Stimulated activated memory B cell treated with anti-CD40 and anti-IgM and Interleukin-4, amounts not matched to agents 10 μg/mL and 1 μg/mL and 100 μg/mL, for 72 hours (primary cell): ENCODE results near the gene TMEM39B.
"Not testable (repeated sequence)": the region's sequence is repeated elsewhere in the genome, so short reads cannot be mapped to it uniquely, and the experiment has no call there.

Experiments
- ATAC-seq: fragments of 150-1000 bp; cut with Tn5 transposase; 2 replicates; pipeline ENCODE4 v1.10.0; 2021
- H3K27ac Mint-ChIP-seq: one replicate; pipeline ENCODE4 v1.8.0; 2022; ENCODE audit warnings: mild to moderate bottlenecking, mixed read lengths
- H3K27me3 Mint-ChIP-seq: one replicate; pipeline ENCODE4 v1.8.0; 2022; ENCODE audit warnings: mixed read lengths
- H3K36me3 Mint-ChIP-seq: one replicate; pipeline ENCODE4 v1.8.0; 2022; ENCODE audit warnings: mixed read lengths
- H3K4me1 Mint-ChIP-seq: one replicate; pipeline ENCODE4 v1.8.0; 2022; ENCODE audit warnings: mixed read lengths
- H3K4me3 Mint-ChIP-seq: one replicate; pipeline ENCODE4 v1.8.0; 2022; ENCODE audit warnings: mild to moderate bottlenecking, moderate library complexity, mixed read lengths
- H3K9me3 Mint-ChIP-seq: one replicate; pipeline ENCODE4 v1.8.0; 2022; ENCODE audit warnings: mixed read lengths

The TMEM39B gene

DNA sequence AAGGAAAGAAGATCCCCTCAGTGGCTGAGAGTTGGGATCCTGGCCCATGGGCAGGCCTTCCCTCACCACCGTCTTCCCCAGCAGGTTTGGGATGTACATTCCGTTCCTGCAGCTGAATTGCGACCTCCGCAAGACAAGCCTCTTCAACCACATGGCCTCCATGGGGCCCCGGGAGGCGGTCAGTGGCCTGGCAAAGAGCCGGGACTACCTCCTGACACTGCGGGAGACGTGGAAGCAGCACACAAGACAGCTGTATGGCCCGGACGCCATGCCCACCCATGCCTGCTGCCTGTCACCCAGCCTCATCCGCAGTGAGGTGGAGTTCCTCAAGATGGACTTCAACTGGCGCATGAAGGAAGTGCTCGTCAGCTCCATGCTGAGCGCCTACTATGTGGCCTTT lies 18.9 kb downstream of the TMEM39B start:
- H3K4me1 Mint-ChIP-seq = no peaks in the 10 kb centered on the region
- ATAC-seq = no peak
- no peaks in the 10 kb centered on the region for H3K27me3 Mint-ChIP-seq
- no peak overlapping the region for H3K27ac Mint-ChIP-seq
- no peaks in the 10 kb centered on the region for H3K9me3 Mint-ChIP-seq
- H3K4me3 Mint-ChIP-seq = no peak overlapping the region
- peaks cover 35% of the 10 kb centered on the region for H3K36me3 Mint-ChIP-seq

DNA sequence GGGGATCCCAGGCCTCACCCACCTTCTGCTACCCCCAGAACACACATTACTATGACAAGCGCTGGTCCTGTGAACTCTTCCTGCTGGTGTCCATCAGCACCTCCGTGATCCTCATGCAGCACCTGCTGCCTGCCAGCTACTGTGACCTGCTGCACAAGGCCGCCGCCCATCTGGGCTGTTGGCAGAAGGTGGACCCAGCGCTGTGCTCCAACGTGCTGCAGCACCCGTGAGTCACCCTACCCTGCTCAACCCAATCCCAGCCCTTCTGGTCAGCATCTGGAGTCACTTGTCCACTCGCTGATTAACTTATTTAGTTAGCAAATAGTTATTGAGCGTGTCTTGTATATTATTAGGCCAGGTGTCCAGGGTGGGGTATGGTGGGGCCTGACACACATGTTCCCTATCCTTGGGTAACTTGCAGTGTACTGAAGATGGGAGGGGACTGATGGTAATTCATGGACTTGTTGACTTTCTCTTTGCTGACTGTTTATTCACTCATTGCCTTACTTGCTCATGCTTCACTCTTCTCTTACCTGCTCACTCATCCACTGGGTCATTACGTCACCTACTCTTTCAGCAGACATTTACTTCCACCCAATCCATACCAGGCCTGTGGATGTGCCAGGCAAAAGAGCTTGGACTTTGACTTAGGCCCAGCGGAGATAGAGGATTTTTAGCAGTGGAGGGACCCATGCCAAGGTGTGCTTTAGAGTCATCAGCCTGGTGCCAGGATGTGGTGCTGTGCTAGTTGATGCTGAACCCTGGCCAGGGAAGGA lies 22.2 kb downstream of the TMEM39B start:
- Mint-ChIP-seq H3K27ac (no peak overlapping the region), H3K27me3 (no peaks in the 10 kb centered on the region), H3K4me3 (no peak overlapping the region), H3K9me3 (no peaks in the 10 kb centered on the region), H3K36me3 (peaks cover 53% of the 10 kb centered on the region), H3K4me1 (no peaks in the 10 kb centered on the region)
- ATAC-seq = no peak

DNA sequence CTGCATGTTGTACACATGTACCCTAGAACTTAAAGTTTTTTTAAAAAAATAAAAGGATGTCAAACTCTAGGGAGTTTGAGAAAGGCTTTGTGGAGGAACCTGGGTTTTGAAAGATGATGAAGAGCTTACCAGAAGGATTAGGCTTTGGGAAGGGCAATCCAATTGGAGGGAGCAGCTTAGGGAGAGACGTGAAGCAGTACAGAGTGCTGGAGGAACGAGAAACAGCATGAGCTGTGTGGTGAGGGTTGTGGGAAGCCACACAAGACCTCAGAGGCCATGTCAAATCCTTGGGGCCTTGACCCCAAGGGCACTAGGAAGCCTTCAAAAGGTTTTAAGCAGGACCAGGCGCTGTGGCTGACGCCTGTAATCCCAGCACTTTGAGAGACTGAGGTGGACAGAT lies 26.7 kb downstream of the TMEM39B start:
- H3K4me3 Mint-ChIP-seq = no peak overlapping the region
- H3K27ac Mint-ChIP-seq = no peak overlapping the region
- ATAC-seq = no peak
- peaks cover 61% of the 10 kb centered on the region for H3K36me3 Mint-ChIP-seq
- H3K9me3 Mint-ChIP-seq = no peaks in the 10 kb centered on the region
- no peaks in the 10 kb centered on the region for H3K27me3 Mint-ChIP-seq
- H3K4me1 Mint-ChIP-seq = no peaks in the 10 kb centered on the region

DNA sequence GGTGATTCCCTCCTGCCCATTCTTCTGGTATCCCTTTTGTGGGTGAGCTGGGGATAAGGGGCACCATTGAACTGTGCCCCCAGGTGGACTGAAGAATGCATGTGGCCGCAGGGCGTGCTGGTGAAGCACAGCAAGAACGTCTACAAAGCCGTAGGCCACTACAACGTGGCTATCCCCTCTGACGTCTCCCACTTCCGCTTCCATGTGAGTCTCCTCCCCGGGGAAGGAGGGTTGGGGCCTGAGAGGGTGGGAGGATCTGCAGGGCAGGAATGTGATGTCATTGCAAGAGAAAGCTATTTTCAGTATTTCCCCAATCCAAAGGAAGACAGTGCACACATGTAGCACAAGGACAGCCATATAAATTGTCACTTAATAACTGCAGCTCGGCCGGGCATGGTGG lies 27.6 kb downstream of the TMEM39B start:
- no peaks in the 10 kb centered on the region for H3K9me3 Mint-ChIP-seq
- no peak for ATAC-seq
- peaks cover 52% of the 10 kb centered on the region for H3K36me3 Mint-ChIP-seq
- no peak overlapping the region for H3K4me3 Mint-ChIP-seq
- no peak overlapping the region for H3K27ac Mint-ChIP-seq
- no peaks in the 10 kb centered on the region for H3K4me1 Mint-ChIP-seq
- H3K27me3 Mint-ChIP-seq = no peaks in the 10 kb centered on the region

DNA sequence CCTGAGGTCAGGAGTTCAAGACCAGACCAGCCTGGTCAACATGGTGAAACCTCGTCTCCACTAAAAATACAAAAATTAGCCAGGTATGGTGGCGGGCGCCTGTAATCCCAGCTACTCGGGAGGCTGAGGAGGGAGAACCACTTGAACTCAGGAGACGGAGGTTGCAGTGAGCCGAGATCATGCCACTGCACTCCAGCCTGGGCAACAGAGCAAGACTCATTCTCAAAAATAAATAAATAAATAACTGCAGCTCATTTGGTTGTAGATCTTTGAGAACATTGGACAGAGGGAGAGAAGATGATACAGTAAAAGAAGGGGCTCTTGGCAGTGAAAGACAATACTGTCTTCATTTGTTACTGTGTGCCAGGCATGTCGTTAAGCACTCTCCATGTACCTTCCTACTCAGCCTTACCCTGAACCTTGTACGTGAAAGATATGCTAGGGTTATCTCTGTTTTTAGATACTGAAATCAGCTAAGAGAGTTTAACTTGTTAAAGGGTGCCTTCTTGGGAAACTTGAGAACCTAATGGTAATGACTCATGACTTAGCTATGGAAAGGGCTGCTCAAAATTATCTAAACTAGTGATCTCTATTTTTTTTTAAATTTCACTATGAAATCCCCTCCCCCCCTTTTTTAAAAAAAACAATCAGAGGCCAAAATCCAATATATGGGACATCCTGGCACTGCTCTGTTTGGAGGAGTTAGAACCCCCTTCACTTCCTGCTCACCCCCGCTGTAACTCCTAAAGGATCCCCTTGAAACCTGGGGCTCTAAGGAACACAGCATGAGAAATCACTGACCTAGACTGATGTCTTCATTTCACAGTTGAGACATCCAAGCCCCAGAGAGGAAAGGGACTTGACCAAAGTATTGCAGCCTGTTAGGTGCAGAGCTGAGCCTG lies 28.3 kb downstream of the TMEM39B start:
- no peaks in the 10 kb centered on the region for H3K27me3 Mint-ChIP-seq
- peaks cover 45% of the 10 kb centered on the region for H3K36me3 Mint-ChIP-seq
- H3K4me3 Mint-ChIP-seq = no peak overlapping the region
- no peak for ATAC-seq
- no peaks in the 10 kb centered on the region for H3K4me1 Mint-ChIP-seq
- H3K27ac Mint-ChIP-seq = no peak overlapping the region
- no peaks in the 10 kb centered on the region for H3K9me3 Mint-ChIP-seq

DNA sequence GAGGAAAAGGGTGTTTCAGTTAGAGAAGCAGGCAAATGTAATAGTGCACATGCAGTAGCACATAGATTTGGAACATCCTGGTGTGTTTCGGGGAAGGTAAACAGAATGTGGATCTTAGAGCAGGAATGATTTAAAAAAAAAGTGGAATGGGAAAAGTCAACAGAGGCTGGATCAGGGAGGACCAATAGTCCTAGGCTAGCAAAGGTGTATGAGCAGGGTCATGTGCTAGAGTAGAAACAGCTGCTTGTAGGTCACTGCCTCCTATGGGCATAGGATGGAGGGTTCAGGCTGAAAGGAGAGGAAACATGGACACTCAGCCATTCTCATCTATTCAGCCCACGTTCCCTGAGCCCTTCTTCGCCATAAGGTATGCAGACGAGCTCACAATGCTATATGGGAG lies 31.4 kb downstream of the TMEM39B start:
- Mint-ChIP-seq H3K36me3 (peaks cover 28% of the 10 kb centered on the region), H3K4me3 (no peak overlapping the region), H3K27me3 (no peaks in the 10 kb centered on the region), H3K4me1 (peaks cover 8% of the 10 kb centered on the region), H3K9me3 (no peaks in the 10 kb centered on the region), H3K27ac (no peak overlapping the region)
- ATAC-seq = no peak

DNA sequence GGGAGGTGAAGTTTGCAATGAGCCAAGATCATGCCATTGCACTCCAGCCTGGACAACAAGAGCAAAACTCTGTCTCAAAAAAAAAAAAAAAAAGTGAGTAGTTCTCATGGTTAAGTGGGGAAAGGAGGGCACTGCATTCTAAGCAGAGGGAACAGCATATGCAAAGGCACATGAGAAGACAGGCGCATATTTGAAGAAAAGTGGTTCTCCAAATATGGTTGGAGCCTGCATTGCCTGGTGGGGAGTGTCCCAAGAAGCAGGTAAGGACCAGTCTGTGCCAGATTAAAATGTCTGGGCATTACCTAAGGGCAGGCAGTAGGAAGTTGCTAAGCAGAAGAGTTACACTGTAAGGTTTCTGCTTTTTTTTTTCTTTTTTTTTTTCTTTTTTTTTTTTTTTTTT lies 32.6 kb downstream of the TMEM39B start:
- Mint-ChIP-seq H3K4me1 (peaks cover 19% of the 10 kb centered on the region), H3K27me3 (no peaks in the 10 kb centered on the region), H3K9me3 (no peaks in the 10 kb centered on the region), H3K36me3 (peaks cover 23% of the 10 kb centered on the region), H3K27ac (peak overlapping the region; percentile 19), H3K4me3 (no peak overlapping the region)
- ATAC-seq = no peak

DNA sequence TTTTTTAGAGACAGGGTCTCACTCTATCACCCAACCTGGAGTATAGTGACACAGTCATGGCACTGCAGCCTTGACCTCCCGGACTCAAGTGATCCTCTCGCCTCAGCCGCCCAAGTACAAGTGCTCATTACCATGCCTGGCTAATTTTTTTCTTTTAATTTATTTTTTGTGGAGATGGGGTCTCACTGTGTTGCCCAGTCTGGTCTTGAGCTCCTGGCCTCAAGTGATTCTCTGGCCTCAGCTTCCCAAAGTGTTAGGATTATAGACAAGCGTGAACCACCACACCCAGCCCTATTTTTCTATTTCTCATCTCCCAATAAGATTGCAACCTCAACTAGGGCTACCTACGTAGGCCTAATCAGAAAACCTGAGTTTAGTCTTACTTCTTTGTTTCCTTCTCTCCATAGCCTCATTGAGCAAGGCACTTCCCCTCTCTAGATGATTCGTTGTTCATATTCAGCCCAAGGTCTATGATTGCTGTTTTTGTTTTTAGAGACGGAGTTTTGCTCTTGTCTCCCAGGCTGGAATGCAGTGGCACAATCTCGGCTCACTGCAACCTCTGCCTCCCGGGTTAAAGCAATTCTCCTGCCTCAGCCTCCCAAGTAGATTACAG lies 34.0 kb downstream of the TMEM39B start:
- ATAC-seq = no peak
- H3K9me3 Mint-ChIP-seq = no peaks in the 10 kb centered on the region
- H3K27ac Mint-ChIP-seq = peak overlapping the region; percentile 90
- no peaks in the 10 kb centered on the region for H3K27me3 Mint-ChIP-seq
- H3K36me3 Mint-ChIP-seq = peaks cover 12% of the 10 kb centered on the region
- H3K4me1 Mint-ChIP-seq = peaks cover 33% of the 10 kb centered on the region
- peak overlapping the region; percentile 8 for H3K4me3 Mint-ChIP-seq

DNA sequence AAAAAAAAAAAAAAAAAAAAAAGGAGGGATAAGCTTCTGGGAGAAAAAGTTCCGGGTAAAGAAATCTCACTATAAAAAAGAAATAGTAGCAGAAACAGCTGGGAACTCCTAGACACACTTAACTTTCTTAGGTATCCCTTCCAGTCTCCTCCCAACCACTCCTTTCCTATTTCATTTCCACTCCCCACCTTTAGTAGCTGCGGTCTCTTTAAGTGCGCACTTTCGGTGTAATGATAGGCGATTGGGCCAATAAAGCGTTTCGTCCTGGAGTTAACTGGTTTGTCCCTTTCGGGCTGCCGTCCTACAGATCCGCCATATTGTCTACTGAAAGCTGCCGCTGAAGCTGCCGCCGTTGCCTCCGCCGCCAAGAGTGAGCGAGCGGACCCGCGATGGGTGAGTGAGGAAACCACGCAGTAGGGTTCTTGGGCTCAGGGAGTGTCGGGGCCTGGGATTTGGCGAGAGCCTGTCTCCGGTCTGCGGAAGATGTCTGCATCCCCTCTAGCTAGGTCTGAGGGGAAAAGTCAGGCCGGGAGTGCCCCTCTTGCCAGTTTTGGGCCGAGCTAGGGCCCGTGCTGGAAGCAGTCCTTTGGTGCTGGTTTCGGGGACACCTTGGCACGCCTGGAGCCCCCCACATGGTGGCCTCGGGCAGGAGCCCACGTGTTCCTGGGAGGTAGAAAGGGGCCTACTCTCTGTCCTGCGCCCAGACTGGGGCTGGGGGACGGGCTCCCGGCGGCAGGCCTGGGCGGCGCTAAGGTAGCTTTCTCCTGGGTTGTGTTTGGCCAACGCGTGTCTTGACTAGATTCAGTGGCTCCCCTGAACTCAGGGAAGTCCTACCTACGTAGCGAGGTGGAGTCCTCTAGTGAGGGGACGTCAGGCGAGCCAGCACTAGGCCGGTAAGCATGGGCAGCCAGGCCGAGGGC lies 35.3 kb downstream of the TMEM39B start, which contains the start of gene KPNA6:
KPNA6 (plus strand) TSS at position 315 of the 920 bp plus-strand sequence; CDS start at position 390, 75 bp downstream.
- H3K27me3 Mint-ChIP-seq = no peaks in the 10 kb centered on the region
- H3K9me3 Mint-ChIP-seq = no peaks in the 10 kb centered on the region
- peak; percentile 90 for ATAC-seq
- H3K4me1 Mint-ChIP-seq = peaks cover 37% of the 10 kb centered on the region
- peak within 1 kb of the TSS; percentile 90 for H3K27ac Mint-ChIP-seq
- H3K4me3 Mint-ChIP-seq = peak within 1 kb of the TSS; percentile 90
- no peaks in the 10 kb centered on the region for H3K36me3 Mint-ChIP-seq

DNA sequence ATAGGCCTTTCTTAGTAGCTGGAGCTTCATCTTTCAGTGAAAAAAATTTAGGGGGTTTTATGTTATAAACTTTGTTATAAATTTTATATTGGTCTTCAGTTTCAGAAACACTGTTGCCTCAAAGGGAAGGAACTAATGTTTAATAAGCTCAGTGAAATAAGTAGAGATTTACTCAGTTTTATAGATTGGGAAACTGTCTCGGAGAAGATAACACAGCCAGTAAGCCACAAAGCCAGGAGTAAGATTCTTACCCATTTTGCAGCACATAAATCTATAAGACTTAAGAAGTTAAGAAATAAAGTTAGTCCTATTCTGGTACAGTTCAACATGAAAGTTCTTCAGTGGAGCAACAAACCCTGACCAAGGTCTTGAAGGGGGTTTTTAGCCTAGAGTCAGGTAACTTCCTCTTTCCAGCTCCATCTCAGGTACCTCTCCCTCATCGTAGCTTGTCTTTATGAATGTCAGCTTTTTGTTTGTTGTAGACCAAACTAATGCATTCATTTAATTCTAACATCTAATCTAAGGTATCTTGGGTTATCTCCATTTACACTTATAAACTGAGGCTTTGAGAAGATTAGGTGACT lies 38.4 kb downstream of the TMEM39B start:
- Mint-ChIP-seq H3K27me3 (no peaks in the 10 kb centered on the region), H3K4me1 (peaks cover 37% of the 10 kb centered on the region), H3K9me3 (no peaks in the 10 kb centered on the region), H3K4me3 (no peak overlapping the region), H3K36me3 (no peaks in the 10 kb centered on the region), H3K27ac (peak overlapping the region; percentile 90)
- ATAC-seq = peak; percentile 65

DNA sequence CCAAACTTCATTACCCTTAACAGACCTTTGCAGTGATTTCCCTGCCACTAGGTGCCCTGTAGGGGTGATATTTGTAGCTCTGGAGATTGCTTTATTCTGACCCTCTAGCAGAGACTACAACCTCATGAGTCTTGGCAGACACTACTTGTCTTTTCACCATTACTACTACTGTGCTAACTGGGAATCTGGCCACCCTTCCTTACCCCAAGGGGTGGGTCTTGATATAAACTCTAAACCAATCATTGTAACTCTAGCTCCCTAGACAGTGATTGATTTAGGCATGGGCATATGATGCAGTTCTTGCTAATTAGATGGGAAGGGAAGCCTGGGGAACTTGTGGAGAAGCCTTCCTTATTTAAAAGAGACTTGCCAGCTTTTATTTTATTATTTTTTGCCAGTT lies 39.0 kb downstream of the TMEM39B start:
- no peaks in the 10 kb centered on the region for H3K36me3 Mint-ChIP-seq
- peaks cover 35% of the 10 kb centered on the region for H3K4me1 Mint-ChIP-seq
- H3K4me3 Mint-ChIP-seq = no peak overlapping the region
- no peaks in the 10 kb centered on the region for H3K27me3 Mint-ChIP-seq
- H3K27ac Mint-ChIP-seq = peak overlapping the region; percentile 90
- H3K9me3 Mint-ChIP-seq = no peaks in the 10 kb centered on the region
- ATAC-seq = no peak

DNA sequence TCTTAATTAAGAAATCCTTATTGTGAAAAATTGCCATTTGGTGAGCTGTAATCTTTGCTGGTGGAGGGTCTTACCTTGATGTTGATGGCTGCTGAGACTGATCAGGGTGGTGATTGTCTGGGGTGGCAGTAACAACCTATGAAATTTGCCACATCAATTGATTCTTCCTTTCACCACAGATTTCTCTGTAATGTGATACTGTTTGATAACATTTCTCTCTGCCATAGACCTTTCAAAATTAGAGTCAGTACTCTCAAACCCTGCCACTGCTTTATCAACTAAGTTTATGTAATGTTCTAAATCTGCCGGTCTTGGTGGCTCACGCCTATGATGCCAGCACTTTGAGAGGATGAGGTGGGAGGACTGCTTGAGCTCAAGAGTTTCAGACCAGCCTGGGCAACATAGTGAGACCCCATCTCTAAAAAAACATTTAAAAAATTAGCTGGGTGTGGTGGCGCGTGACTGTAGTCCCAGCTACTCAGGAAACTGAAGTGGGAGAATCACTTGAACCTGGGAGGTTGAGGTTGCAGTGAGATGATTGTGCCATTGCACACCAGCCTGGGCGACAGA lies 40.2 kb downstream of the TMEM39B start:
- H3K4me3 Mint-ChIP-seq = no peak overlapping the region
- H3K27me3 Mint-ChIP-seq = no peaks in the 10 kb centered on the region
- no peaks in the 10 kb centered on the region for H3K36me3 Mint-ChIP-seq
- no peak for ATAC-seq
- H3K27ac Mint-ChIP-seq = no peak overlapping the region
- no peaks in the 10 kb centered on the region for H3K9me3 Mint-ChIP-seq
- peaks cover 33% of the 10 kb centered on the region for H3K4me1 Mint-ChIP-seq

DNA sequence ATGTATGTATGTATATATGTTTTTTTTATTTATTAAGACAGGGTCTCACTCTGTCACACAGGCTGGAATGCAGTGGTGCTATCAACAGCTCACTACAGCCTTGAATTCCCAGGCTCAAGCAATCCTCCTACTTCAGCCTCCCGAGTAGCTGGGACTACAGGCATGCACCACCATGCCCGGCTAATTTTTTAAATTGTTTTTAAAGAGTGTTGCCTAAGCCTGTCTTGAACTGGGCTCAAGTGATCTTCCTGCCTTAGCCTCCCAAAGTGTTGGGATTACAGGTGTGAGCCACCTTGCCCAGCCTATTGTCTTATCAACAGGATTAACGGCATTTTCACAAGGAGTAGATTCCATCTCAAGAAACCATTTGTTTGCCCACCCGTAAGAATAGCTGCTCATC lies 40.7 kb downstream of the TMEM39B start:
- H3K27ac Mint-ChIP-seq = not testable (repeated sequence)

DNA sequence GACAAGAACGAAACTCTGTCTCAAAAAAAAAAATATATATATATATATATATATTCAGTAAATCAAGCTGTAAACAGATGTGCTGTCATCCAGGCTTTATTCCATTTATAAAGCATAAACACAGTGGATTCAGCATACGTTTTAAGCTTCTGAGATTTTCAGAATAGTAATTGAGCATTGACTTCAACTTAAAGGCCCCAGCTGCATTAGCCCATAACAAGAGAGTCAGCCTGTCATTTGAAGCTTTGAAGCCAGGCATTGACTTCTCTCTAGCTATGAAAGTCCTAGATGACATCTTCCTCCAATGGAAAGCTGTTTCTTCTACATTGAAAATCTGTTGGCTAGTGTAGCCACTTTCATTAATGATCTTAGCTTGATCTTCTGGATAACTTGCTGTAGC lies 41.7 kb downstream of the TMEM39B start:
- no peak overlapping the region for H3K27ac Mint-ChIP-seq
- no peak overlapping the region for H3K4me3 Mint-ChIP-seq
- peaks cover 36% of the 10 kb centered on the region for H3K4me1 Mint-ChIP-seq
- H3K36me3 Mint-ChIP-seq = no peaks in the 10 kb centered on the region
- H3K27me3 Mint-ChIP-seq = no peaks in the 10 kb centered on the region
- no peak for ATAC-seq
- H3K9me3 Mint-ChIP-seq = no peaks in the 10 kb centered on the region

More for the DNA sequence above, 40.7 kb downstream of the TMEM39B start:
- not testable (repeated sequence) for ATAC-seq, H3K9me3 Mint-ChIP-seq, H3K27me3 Mint-ChIP-seq, H3K36me3 Mint-ChIP-seq, H3K4me3 Mint-ChIP-seq
- peaks cover 38% of the 10 kb centered on the region for H3K4me1 Mint-ChIP-seq
